IMR-90 (cell line): Measurements from ENCODE around the gene TBPL2. TPM values are rescaled to one million over a fixed set of nuclear protein-coding genes. Genes with fewer than 3 reads are reported as not detected.
"Not testable (repeated sequence)": the region's sequence is repeated elsewhere in the genome, so short reads cannot be mapped to it uniquely, and the experiment has no call there.

ENCODE experiments used
- ATAC-seq: fragments of 200-7000 bp; cut with Tn5 transposase; 2 replicates; pipeline ENCODE4 v1.9.1; 2020; ENCODE audit warnings: low read depth, mild to moderate bottlenecking, moderate library complexity
- BruUV-seq: library from RNA; stranded (reverse); fragments of 400-500 nt; replicated peaks from 2 replicates; lab custom pipeline; 2021; lab: Mats Ljungman, UMichigan
- CTCF ChIA-PET: fragments of 300-600 bp; formaldehyde crosslinking; extraction: SDS; loops from one replicate; lab custom pipeline; 2021; ENCODE audit warnings: antibody characterized with exemption; lab: Yijun Ruan, JAX
- POLR2A ChIA-PET: fragments of 300-600 bp; sonication (Branson Sonifier 250); formaldehyde crosslinking; loops from one replicate; lab custom pipeline; 2022; ENCODE audit warnings: antibody characterized with exemption; ENCODE audit not compliant: unreplicated experiment; lab: Charles Lee
- DNase-seq: peaks from one replicate; pipeline ENCODE4 v3.0.0; 2013
- H2AFZ ChIP-seq: replicated peaks from 2 replicates; pipeline ENCODE3; 2013; ENCODE audit warnings: low read length, mild to moderate bottlenecking; ENCODE audit not compliant: poor library complexity
- H2AK5ac ChIP-seq: 2 replicates; pipeline ENCODE4 v1.6.1; 2013; ENCODE audit warnings: low read depth, low read length, inconsistent platforms
- H2AK9ac ChIP-seq: replicated peaks from 2 replicates; pipeline ENCODE3; 2013; ENCODE audit warnings: mild to moderate bottlenecking, low read depth, low read length, moderate library complexity; ENCODE audit not compliant: poor library complexity
- H2BK120ac ChIP-seq: 2 replicates; pipeline ENCODE4 v1.6.1; 2013; ENCODE audit warnings: low read depth, low read length, inconsistent platforms
- H2BK15ac ChIP-seq: 3 replicates; pipeline ENCODE4 v1.6.1; 2013; ENCODE audit warnings: low read depth, low read length, inconsistent platforms
- H2BK20ac ChIP-seq: 2 replicates; pipeline ENCODE4 v1.6.1; 2013; ENCODE audit warnings: low read depth, mild to moderate bottlenecking, inconsistent platforms, low read length, moderate library complexity
- H2BK5ac ChIP-seq: 2 replicates; pipeline ENCODE4 v1.6.1; 2013; ENCODE audit warnings: mild to moderate bottlenecking, low read depth, low read length, inconsistent platforms; ENCODE audit not compliant: poor library complexity, severe bottlenecking
- H3K14ac ChIP-seq: replicated peaks from 2 replicates; pipeline ENCODE4 v1.6.1; 2013; ENCODE audit warnings: low read depth, low read length, inconsistent platforms
- H3K18ac ChIP-seq: 2 replicates; pipeline ENCODE4 v1.6.1; 2013; ENCODE audit warnings: low read depth, low read length, control low read depth
- H3K23ac ChIP-seq: 2 replicates; pipeline ENCODE4 v1.6.1; 2013; ENCODE audit warnings: low read depth, low read length, inconsistent platforms
- H3K27ac ChIP-seq: 2 replicates; pipeline ENCODE4 v1.5.1; 2013; ENCODE audit warnings: mild to moderate bottlenecking, control low read depth, low read length; ENCODE audit not compliant: insufficient read depth
- H3K27me3 ChIP-seq: 2 replicates; pipeline ENCODE4 v1.6.1; 2013; ENCODE audit warnings: low read length; ENCODE audit not compliant: control insufficient read depth, insufficient read depth
- H3K36me3 ChIP-seq: 2 replicates; pipeline ENCODE4 v1.6.1; 2013; ENCODE audit warnings: low read length, mixed read lengths; ENCODE audit not compliant: control insufficient read depth, insufficient read depth
- H3K4ac ChIP-seq: 2 replicates; pipeline ENCODE4 v1.6.1; 2013; ENCODE audit warnings: low read depth, low read length, inconsistent platforms
- H3K4me1 ChIP-seq: 2 replicates; pipeline ENCODE4 v1.6.1; 2013; ENCODE audit warnings: low read length, mixed read lengths; ENCODE audit not compliant: control insufficient read depth, insufficient read depth
- H3K4me2 ChIP-seq: 2 replicates; pipeline ENCODE4 v1.6.1; 2013; ENCODE audit warnings: low read depth, mild to moderate bottlenecking, control low read depth, low read length, moderate library complexity
- H3K4me3 ChIP-seq: 2 replicates; pipeline ENCODE4 v1.5.1; 2013; ENCODE audit warnings: low read depth, mild to moderate bottlenecking, control low read depth, low read length, moderate library complexity; ENCODE audit not compliant: insufficient read depth
- H3K56ac ChIP-seq: 2 replicates; pipeline ENCODE4 v1.6.1; 2013; ENCODE audit warnings: low read length, inconsistent platforms; ENCODE audit not compliant: insufficient read depth; ENCODE audit errors: extremely low read depth
- H3K79me1 ChIP-seq, 2 experiments: 2 replicates each; pipeline ENCODE4 v1.6.1; 2013; ENCODE audit warnings: low read length in 2 of 2, inconsistent platforms in 1 of 2, low read depth in 1 of 2
- H3K9ac ChIP-seq: 2 replicates; pipeline ENCODE4 v1.6.1; 2013; ENCODE audit warnings: low read depth, low read length, control low read depth
- H3K9me1 ChIP-seq: 2 replicates; pipeline ENCODE4 v1.6.1; 2013; ENCODE audit warnings: low read length, inconsistent platforms; ENCODE audit not compliant: insufficient read depth
- H3K9me3 ChIP-seq: 2 replicates; pipeline ENCODE4 v1.6.1; 2013; ENCODE audit warnings: low read length; ENCODE audit not compliant: control insufficient read depth, insufficient read depth
- H4K20me1 ChIP-seq: 2 replicates; pipeline ENCODE4 v1.6.1; 2013; ENCODE audit warnings: low read length, inconsistent platforms; ENCODE audit not compliant: insufficient read depth
- H4K5ac ChIP-seq: 2 replicates; pipeline ENCODE4 v1.6.1; 2013; ENCODE audit warnings: mild to moderate bottlenecking, low read depth, low read length, control low read depth
- H4K8ac ChIP-seq, 2 experiments: 2 replicates each; pipeline ENCODE4 v1.6.1; 2013; ENCODE audit warnings: low read depth in 2 of 2, low read length in 2 of 2, control low read depth in 1 of 2, inconsistent platforms in 1 of 2
- H4K91ac ChIP-seq: 2 replicates; pipeline ENCODE4 v1.6.1; 2013; ENCODE audit warnings: low read depth, low read length, inconsistent platforms; ENCODE audit not compliant: insufficient read depth
- BHLHE40 ChIP-seq: fragments of 150-350 bp; IDR thresholded peaks from 2 replicates; pipeline ENCODE4 v1.6.1; 2016; ENCODE audit warnings: mild to moderate bottlenecking, low read depth, low read length
- CTCF ChIP-seq: conservative IDR thresholded peaks from 2 replicates; pipeline ENCODE4 v1.5.1; 2012; ENCODE audit warnings: mild to moderate bottlenecking, low read depth, low read length, improper control_type of control experiment
- RCOR1 ChIP-seq: IDR thresholded peaks from 2 replicates; pipeline ENCODE4 v1.6.1; 2012; ENCODE audit warnings: mild to moderate bottlenecking, low read length, improper control_type of control experiment; ENCODE audit not compliant: insufficient replicate concordance
- WGBS, 2 experiments: methylation state at CpG; one replicate each; pipeline versions ENCODE4 v1.1.5 to v1.1.7; 2013; ENCODE audit warnings: missing lambda C conversion rate in 2 of 2; ENCODE audit not compliant: insufficient read length in 1 of 2; ENCODE audit errors: extremely low coverage in 2 of 2; 5-methylcytosine and 5-hydroxymethylcytosine counted together
- dilution Hi-C: fragments of 300-500 bp; cut with HindIII; formaldehyde crosslinking; loops from one replicate; pipeline ENCODE4 v1.14.3; 2018; ENCODE audit warnings: low sequenced_read_pairs; ENCODE audit not compliant: unreplicated experiment
- in situ Hi-C: fragments of 300-500 bp; cut with MboI; formaldehyde crosslinking; loops from 3 replicates; pipeline ENCODE4 v1.14.3; 2019; ENCODE audit warnings: low sequenced_read_pairs, inconsistent platforms, mixed read lengths
- intact Hi-C: fragments of 100-400 bp; cut with micrococcal nuclease; formaldehyde crosslinking; loops from 2 replicates; pipeline ENCODE4 v1.10.0; 2022
- polyA plus RNA-seq, 3 experiments: library from polyadenylated mRNA; depleted of rRNA; stranded (reverse); fragments of >200 nt; gene quantifications; 2 replicates each; pipeline ENCODE4 v1.2.3, GENCODE V29; 2012; ENCODE audit warnings: low replicate concordance in 1 of 3
- total RNA-seq: library from RNA; depleted of rRNA; stranded (reverse); fragments of >200 nt; gene quantifications from 2 replicates; pipeline ENCODE4 v1.2.3, GENCODE V29; 2012

TBPL2 gene
- total and polyA plus RNA-seq, 2 of the 4 experiments (the other 2 are of a cell fraction) = not detected

DNA sequence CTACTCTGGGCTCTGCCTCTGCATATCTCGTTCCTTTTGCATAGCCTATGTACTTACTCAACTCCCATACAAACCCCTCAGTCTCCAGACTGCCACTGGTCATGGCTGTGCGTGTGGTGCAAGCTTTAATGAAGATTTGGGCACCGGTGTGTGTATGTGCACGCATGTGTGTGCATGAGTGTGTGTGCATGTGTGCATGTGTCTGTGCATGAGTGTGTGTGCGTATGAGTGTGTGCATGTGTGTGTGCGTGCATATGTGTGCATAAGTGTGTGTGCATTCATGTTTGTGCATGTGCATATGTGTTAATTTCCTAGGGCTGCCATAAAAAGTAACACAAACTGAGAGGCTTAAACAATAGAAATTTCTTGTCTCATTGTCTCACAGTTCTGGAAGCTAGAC, 17.1 kb upstream of the TBPL2 start:
- dilution Hi-C loops (no loop called here), intact Hi-C loops (no loop called here), in situ Hi-C loops (no loop called here)
- Histone ChIP-seq H4K8ac (no peak overlapping the region), H3K18ac (no peak overlapping the region), H2AFZ (no peak overlapping the region), H3K9me1 (peaks cover 3% of the 10 kb centered on the region; the same call in 1 of the 2 replicates), H3K56ac (no peak overlapping the region), H3K36me3 (no peaks in the 10 kb centered on the region), H3K14ac (no peak overlapping the region), H3K9ac (no peak overlapping the region), H4K20me1 (no peaks in the 10 kb centered on the region), H3K9me3 (no peaks in the 10 kb centered on the region), H2BK5ac (no peak overlapping the region), H3K27me3 (peaks cover 4% of the 10 kb centered on the region; the same call in 1 of the 2 replicates), H3K4me2 (no peak overlapping the region), H3K23ac (no peak overlapping the region; the same call in 1 of the 2 replicates), H3K27ac (no peak overlapping the region), H2AK9ac (no peak overlapping the region), H2BK15ac (no peak overlapping the region), H3K79me1 (no peaks in the 10 kb centered on the region), H4K5ac (no peak overlapping the region), H3K4me3 (no peak overlapping the region), H2BK120ac (no peak overlapping the region), H3K4ac (no peak overlapping the region), H2BK20ac (no peak overlapping the region), H4K91ac (no peak overlapping the region), H3K4me1 (peaks cover 11% of the 10 kb centered on the region), H2AK5ac (no peak overlapping the region)
- 90% methylated on average over 5 of the region's 6 CpGs; no CpG with 5 or more reads in 1 of the 2 experiments for WGBS, 2 experiments
- no peak for TF ChIP-seq BHLHE40
- TF ChIP-seq CTCF = no peak
- TF ChIP-seq RCOR1 = no peak
- CTCF ChIA-PET = no interaction called here
- no TSS peak for BruUV-seq
- no peak for ATAC-seq
- no peak for DNase-seq
- POLR2A ChIA-PET = no interaction called here

DNA sequence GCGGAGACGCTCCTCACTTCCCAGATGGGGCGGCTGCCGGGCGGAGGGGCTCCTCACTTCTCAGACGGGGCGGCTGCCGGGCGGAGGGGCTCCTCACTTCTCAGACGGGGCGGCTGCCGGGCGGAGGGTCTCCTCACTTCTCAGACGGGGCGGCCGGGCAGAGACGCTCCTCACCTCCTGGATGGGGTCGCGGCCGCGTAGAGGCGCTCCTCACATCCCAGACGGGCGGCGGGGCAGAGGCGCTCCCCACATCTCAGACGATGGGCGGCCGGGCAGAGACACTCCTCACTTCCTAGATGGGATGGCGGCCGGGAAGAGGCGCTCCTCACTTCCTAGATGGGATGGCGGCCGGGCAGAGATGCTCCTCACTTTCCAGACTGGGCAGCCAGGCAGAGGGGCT, 16.0 kb upstream of the TBPL2 start:
- H2AFZ ChIP-seq, dilution Hi-C loops, H3K23ac ChIP-seq, H2AK9ac ChIP-seq, CTCF ChIA-PET, H4K20me1 ChIP-seq, H3K56ac ChIP-seq, DNase-seq, H3K9me1 ChIP-seq, H3K4ac ChIP-seq, H3K9ac ChIP-seq, ATAC-seq, H3K27ac ChIP-seq, H3K4me2 ChIP-seq, H2BK15ac ChIP-seq, H2AK5ac ChIP-seq, in situ Hi-C loops, H4K5ac ChIP-seq, H2BK120ac ChIP-seq, H4K91ac ChIP-seq, H3K14ac ChIP-seq, H3K18ac ChIP-seq, H4K8ac ChIP-seq, H2BK5ac ChIP-seq, H2BK20ac ChIP-seq, H3K9me3 ChIP-seq, H3K79me1 ChIP-seq, BruUV-seq, intact Hi-C loops, H3K36me3 ChIP-seq, H3K27me3 ChIP-seq, H3K4me3 ChIP-seq, POLR2A ChIA-PET: not testable (repeated sequence)
- WGBS, 2 experiments = no CpG with 5 or more reads among the region's 34 CpGs
- peaks cover 13% of the 10 kb centered on the region for H3K4me1 ChIP-seq
